ENCODE results near the gene EHMT1.
A peak's percentile ranks its signal among the peaks of the same experiment; 100 is the strongest.

Gene EHMT1

DNA sequence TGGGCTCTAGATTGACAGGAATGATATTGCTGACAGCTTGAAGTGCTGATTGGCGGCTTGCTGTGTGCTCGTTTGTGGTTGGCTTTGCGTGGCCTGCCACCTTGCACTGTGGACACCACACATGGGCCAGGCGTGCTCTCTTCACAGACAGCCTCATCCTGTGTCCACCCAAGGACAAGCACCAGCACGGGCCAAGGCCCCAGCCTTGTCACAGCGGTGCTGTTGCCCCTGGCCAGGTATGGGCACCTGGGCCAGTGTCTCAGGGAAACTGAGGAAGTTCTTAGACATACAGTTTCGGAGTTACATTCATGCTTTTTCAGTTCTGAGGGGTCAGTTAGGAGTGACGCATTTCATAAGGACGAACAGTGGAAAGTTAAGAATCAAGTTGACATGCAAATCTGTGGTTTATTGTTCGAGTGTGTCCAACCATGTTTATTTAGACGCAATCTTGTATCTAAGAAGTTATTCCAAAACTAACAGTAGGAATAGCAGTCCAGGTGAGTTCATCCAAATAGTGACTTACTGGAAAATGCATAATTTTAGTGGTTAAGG is 125.9 kb downstream of the EHMT1 start:
- no peak for DNase-seq

- DNase-seq: peak; percentile 54
These were observed 126.8 kb downstream of the EHMT1 start for GRCh38 chr9:137745541-137745991.

GRCh38 chr9:137748311-137748710 is 129.5 kb downstream of the EHMT1 start:
- no peak for DNase-seq

DNA sequence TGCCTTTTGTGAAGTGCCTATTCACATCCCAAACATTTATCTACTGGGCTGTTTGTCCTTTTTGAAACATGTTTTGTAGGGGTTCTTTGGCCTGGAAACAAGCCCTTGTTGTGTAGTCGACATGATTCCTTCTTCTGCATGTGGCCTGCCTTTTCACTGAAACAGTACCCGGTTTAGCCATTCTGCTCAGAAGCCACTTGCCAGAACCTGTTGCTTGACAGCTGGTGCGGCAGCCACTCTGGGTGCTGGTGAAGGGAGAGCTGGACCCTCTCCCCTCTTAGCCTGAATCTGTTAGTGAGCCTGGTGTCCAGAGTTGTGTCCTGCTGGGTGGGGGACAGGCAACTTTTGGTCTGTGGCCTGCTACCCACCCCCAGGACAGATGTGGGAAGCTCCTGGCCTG is 129.9 kb downstream of the EHMT1 start:
- DNase-seq: no peak

DNA sequence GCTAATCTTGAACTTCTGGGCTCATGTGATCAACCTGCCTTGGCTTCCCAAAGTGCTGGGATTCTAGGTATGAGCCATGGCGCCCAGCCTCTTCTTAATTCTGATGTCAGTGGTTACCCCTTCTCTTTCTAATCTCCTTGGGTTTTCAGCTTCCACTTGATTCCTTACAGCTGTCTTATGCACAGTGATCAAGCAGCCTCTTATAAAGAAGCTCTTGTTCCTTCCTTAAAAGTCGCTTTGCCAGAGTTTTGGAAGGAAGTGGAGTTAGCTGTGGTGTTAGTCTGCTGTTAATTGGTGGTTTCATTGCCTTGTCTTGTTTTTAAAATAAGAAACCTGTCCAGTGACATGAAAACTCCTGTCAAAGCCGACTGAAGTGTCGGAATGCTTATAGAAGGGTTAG is 130.7 kb downstream of the EHMT1 start:
- no peak for DNase-seq

DNA sequence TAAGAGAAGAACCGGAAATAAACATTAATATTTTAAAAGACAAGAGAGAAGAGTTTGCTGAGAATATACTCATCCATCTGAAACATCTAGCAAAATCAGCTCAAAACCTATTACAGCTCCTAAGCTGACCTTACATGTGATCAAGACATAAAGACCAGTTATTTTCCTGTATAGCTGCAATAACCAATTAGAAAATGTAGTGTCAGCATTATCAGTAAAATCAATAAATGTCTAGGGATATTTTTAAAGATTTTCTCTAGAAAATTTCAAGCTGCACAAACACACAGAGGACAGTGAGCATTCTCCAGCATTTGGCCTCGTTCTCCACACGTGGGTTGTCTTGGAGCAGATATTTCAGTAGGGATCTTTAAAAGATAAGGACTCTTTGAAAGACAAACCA is 131.2 kb downstream of the EHMT1 start:
- no peak for DNase-seq

DNA sequence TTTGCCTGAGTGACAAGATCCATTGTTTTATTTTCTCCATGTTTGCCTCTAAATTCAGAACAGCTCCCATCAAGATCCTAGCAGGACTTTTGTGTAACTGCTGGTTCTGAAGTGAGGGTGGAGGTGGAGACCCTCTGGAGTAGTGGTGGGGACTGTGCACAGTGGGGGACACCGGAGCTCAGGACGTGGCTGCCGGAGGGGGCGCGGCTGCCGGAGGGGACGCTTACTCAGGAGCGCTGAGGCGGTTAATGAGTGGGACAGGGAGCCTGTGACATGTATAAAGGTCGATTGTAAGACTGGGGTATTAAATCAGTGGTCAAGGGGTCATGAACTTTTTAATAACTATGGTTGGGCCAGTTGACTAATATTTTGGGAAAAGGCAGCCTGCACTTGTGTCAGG is 131.8 kb downstream of the EHMT1 start:
- DNase-seq: no peak

- DNase-seq: no peak
These were observed 132.8 kb downstream of the EHMT1 start for GRCh38 chr9:137751616-137752015.

- no peak for DNase-seq
These were observed 133.6 kb downstream of the EHMT1 start for GRCh38 chr9:137752426-137752825.

DNA sequence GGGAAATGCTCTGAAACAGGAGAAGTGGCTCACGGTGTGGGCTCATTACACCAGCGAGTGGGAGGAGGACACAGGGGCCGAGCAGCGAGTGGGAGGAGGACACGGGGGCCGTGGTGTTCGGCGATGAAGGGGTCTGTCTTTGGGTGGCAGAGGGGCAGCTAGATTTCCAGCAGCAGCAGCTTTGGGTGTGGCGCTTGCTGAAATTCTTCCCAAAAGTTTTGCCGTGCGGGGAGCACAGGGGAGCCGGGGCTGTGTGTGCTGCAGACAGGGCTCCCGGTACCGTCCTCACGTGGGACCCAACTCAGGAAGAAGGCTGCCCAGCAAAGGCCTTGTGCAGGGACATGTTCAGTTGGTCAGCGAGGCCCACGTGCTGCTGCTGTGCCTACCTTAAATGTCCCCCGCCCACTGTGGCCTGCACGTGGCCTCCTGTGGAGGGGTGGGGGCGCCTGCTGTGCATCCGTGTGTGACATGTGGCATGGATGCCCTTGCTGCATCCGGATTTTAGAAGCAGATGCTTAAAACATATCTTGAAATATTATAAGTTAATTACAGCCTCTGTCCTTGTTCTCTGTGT is 134.5 kb downstream of the EHMT1 start:
- no peak for DNase-seq

DNA sequence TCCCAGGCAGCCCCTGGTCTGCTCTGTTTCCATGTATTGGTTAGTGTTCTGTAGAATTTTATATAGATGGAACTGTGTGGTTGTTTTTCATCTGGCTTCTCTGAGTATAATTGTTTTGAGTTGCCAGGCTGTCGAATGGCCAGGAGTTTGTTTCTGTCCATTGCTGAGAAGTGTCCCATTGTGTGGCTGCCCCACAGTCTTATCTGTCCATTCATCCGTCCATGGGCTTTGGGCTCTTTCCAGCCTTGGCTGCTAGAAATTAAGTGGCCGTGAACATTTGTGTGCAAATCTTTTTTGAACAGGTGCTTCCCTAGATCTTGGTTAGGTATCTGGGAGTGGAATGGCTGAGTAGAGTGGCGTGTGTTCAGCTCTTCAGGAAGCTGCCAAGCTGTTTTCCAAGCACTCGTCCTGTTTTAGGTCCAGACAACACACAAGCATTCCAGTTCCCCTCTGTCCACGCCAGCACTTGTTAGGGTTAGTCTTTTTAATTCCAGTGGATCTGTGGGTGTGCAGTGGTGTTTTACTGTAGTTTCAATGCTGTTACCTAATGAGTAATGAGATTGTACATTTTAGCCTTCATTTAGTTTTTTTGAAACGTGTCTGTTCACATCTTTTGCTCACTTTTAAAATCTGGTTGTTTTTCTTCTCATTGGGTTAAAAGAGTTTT is 136.6 kb downstream of the EHMT1 start:
- DNase-seq: no peak

GRCh38 chr9:137756045-137756744 is 137.4 kb downstream of the EHMT1 start:
- no peak for DNase-seq

- no peak for DNase-seq
These were observed 138.3 kb downstream of the EHMT1 start for GRCh38 chr9:137757139-137757538.

- peak; percentile 78 for DNase-seq
These were observed 138.8 kb downstream of the EHMT1 start for GRCh38 chr9:137757613-137758029.

DNA sequence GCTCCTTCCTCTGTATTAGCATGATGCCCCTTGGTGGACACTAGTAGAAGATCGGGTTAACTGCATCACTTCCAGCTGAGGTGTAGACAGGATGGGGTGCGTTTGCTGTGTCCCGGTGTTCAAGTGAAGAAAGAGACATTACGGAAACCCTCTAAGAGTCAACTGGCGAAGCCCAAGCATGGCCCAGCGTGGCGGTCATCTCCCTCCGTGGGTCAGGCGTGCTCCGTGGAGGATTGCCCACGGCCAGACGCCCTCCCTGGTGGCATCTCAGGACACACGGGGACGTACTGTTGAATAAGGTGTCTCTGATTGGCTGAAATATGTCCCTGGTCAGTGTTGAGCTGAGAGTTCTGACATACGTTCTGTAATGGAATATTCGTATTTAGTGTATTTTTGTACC is 139.3 kb downstream of the EHMT1 start:
- no peak for DNase-seq

GRCh38 chr9:137759117-137759516 is 140.3 kb downstream of the EHMT1 start:
- no peak for DNase-seq

DNA sequence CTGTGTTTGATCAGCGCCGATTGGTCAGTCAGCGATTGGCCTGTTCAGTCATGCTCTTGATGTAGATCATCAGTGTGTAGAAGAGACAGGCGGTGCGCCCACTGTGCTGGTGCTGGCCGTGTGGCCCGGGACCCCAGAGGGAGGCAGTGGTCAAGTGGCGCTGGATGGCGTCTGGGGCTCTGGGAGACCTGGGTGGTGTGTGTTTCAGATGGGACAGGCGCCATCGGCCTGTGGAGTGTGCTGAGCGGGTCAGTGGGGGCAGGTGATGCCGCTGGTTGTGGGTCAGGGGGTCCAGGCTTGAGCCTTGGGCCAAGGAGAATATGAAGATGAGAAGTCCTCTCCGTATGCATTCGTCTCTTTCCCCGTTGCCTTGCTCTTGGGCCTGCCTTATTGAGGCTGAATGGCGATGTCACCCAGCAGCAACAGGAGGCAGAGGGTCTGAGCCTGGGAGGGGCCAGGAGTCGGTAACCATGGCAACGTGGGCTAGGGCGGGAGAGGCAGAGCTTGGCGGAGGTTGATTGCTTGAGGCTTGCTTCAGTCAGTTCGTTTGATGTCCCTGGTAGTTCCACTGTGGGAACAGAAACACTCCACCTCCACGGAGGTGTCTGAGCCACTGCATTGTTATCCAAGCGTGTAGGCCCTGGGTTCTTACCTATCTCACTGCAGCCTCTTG is 141.0 kb downstream of the EHMT1 start:
- DNase-seq: no peak

DNA sequence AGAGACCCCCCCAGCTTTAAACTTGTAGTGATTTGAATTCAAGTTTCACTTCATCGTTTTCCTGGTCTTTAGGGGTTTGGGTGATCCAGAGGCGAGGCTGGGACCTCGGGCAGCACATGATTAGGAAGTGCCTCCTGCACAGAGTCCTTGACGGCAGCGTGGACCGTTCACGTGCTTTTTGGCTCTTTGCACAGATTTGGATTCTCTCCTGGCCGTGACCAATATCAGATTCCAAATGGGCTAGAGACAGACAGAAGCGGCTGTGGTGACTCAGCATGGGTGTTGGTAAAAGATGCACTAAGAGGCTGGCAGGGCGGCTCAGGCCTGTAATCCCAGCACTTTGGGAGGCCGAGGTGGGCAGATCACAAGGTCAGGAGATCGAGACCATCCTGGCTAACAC is 141.6 kb downstream of the EHMT1 start:
- DNase-seq: no peak

- DNase-seq: peak; percentile 46
These were observed 142.2 kb downstream of the EHMT1 start for GRCh38 chr9:137761032-137761431.

DNA sequence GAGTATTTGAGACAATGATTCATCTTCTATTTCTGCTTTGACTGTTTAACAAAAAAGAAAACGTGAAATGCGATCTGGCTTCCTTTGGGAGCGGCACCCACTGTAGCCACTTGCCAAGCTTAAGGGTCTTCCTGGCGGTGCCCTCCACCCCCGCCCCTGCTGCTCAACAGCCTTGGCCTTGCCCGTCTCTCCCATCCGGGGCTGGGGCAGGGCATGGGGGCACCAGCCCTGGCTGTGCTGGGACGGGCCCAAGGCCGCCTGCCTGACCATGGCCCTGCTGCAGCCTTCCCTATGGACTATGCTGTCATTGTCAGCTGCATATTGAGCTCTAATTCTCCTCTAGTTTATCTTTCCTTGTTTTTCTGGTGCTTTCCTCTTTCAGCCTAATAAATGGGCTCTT is 143.0 kb downstream of the EHMT1 start:
- DNase-seq: no peak

DNA sequence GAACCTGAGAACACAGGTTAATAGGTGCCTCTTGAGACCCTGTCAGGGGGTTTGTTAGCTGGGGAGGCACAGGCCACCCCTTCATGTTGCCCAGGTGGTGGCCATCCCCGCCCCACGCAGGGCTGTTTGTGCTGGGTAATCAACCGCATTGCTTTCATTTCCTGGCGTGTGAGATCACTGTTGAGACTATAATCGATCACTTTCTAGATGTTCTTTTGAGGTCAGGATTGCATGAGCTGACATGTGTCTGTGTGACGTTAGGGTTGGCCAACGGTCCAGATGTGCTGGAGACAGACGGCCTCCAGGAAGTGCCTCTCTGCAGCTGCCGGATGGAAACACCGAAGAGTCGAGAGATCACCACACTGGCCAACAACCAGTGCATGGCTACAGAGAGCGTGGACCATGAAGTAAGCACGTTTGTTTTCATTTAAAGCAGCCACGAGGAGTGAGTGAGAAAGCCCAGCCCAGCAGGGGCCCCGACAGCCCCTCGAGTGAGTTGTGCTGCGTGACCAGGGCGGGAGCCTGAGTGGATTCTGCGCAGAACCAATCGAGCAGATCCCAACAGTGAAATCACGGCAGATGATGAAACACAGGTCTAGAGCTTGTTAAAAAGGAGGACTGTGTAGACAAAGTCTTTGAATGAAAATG is 143.7 kb downstream of the EHMT1 start:
- no peak for DNase-seq

DNA sequence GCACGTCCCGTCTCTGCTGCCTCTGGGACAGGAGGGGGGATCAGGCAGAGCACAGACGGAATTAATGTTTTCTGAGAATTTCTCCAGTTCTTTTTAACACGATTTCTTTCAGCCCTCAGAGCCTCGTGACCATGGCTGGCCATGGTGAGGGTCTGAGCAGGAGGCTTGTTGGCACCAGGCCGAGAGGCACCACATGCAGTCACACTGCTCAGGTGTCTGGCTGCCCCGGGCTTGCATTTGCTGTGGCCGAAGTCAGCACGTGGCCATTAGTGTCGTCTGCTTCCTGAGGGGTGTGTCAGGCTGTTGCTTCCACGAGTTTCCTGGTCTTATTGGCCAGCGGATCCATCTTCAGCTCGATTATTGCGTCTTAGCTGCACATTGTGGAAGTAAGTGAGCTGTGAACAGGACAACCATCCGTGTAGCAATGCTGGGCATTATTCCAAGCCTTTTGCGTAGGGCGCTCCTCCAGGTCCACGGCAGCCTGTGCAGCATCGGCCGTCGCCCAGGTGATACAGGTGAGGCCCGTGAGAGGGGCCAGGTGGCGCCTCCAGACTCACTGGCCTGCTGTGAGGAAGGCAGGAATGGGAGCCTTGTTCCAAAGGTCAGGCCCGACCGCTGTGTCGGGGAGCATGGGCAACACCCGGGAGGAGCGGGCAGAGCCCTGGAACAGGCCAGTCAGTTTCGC is 144.6 kb downstream of the EHMT1 start:
- DNase-seq: no peak
